Fibroblast of lung (primary cell): ENCODE data around the gene CCDC92B. TPM values are rescaled to one million over a fixed set of nuclear protein-coding genes. Genes with fewer than 3 reads are reported as not detected.

Experiments
- DNase-seq, 2 donors: peaks; one replicate each; pipeline versions ENCODE4 v3.0.0 to v3.0.0-alpha.2; 2010; ENCODE audit warnings: low read depth in 2 of 2
- H2AFZ ChIP-seq: 2 replicates; pipeline ENCODE4 v1.5.1; 2012; ENCODE audit warnings: low read length, control low read depth, inconsistent platforms
- H3K27ac ChIP-seq: 2 replicates; pipeline ENCODE4 v1.5.1; 2011; ENCODE audit warnings: low read length, control low read depth; ENCODE audit not compliant: insufficient read depth
- H3K27me3 ChIP-seq: 2 replicates; pipeline ENCODE4 v1.5.1; 2011; ENCODE audit warnings: mild to moderate bottlenecking, low read length; ENCODE audit not compliant: control insufficient read depth, insufficient read depth
- H3K36me3 ChIP-seq: 2 replicates; pipeline ENCODE4 v1.5.1; 2011; ENCODE audit warnings: low read length; ENCODE audit not compliant: control insufficient read depth, insufficient read depth
- H3K4me1 ChIP-seq: 2 replicates; pipeline ENCODE4 v1.5.1; 2011; ENCODE audit warnings: low read length; ENCODE audit not compliant: control insufficient read depth, insufficient read depth; ENCODE audit errors: extremely low read depth
- H3K4me2 ChIP-seq: 2 replicates; pipeline ENCODE4 v1.5.1; 2011; ENCODE audit warnings: low read length, control low read depth; ENCODE audit not compliant: insufficient read depth; ENCODE audit errors: extremely low read depth
- H3K4me3 ChIP-seq, 4 experiments: fragments of 200-600 bp in 1 of 4; sonication (generic) in 1 of 4; replicated peaks in 1 of 4; 2 replicates each; pipeline ENCODE4 v1.5.1; 2011 to 2016; ENCODE audit warnings: low read length in 4 of 4, low read depth in 3 of 4, mild to moderate bottlenecking in 3 of 4, control low read depth in 2 of 4, inconsistent platforms in 1 of 4, mixed read lengths in 1 of 4; ENCODE audit not compliant: insufficient read depth in 1 of 4; ENCODE audit errors: control extremely low read depth in 1 of 4
- H3K79me2 ChIP-seq: 2 replicates; pipeline ENCODE4 v1.5.1; 2012; ENCODE audit warnings: mild to moderate bottlenecking, low read length, inconsistent platforms; ENCODE audit not compliant: control insufficient read depth, insufficient read depth
- H3K9ac ChIP-seq: 2 replicates; pipeline ENCODE4 v1.5.1; 2011; ENCODE audit warnings: mild to moderate bottlenecking, low read length, control low read depth; ENCODE audit not compliant: insufficient read depth
- H3K9me3 ChIP-seq: 2 replicates; pipeline ENCODE4 v1.5.1; 2012; ENCODE audit warnings: low read depth, low read length; ENCODE audit not compliant: control insufficient read depth, insufficient read depth
- H4K20me1 ChIP-seq: 2 replicates; pipeline ENCODE4 v1.5.1; 2011; ENCODE audit warnings: low read length; ENCODE audit not compliant: control insufficient read depth, insufficient read depth; ENCODE audit errors: extremely low read depth
- EZH2 ChIP-seq: IDR thresholded peaks from 2 replicates; pipeline ENCODE4 v1.5.1; 2012; ENCODE audit warnings: low read length, control low read depth, mild to moderate bottlenecking; ENCODE audit errors: missing control alignments
- polyA plus RNA-seq, 2 donors: library from polyadenylated mRNA; depleted of rRNA in 1 of 2; stranded (reverse) in 1 of 2; unstranded in 1 of 2; fragments of >200 nt; gene quantifications; 2 replicates each; pipeline ENCODE4 v1.2.1, GENCODE V29; 2011 to 2012; ENCODE audit warnings: missing spikeins in 1 of 2
- total RNA-seq: library from RNA; depleted of rRNA; stranded (reverse); fragments of >200 nt; gene quantifications from 2 replicates; pipeline ENCODE4 v1.2.1, GENCODE V29; 2014
- TF ChIP-seq, protein P1 (sequence below), 2 donors: IDR thresholded peaks in 1 of 2; conservative IDR thresholded peaks in 1 of 2; 1 replicate in 1 of 2; 2 replicates in 1 of 2; pipeline ENCODE4 v1.5.1; 2011 to 2012; ENCODE audit warnings: low read length in 2 of 2, control low read depth in 1 of 2, inconsistent platforms in 1 of 2, low read depth in 1 of 2, mild to moderate bottlenecking in 1 of 2

CCDC92B gene
- total and polyA plus RNA-seq, 2 donors (not counting 1 experiment from before 2014, with no cell fraction given): not detected

GRCh38 chr17:2704031-2704889 is 45.2 kb downstream of the CCDC92B start:
- Histone ChIP-seq H3K4me3 (no peak overlapping the region), H3K27me3 (no peaks in the 10 kb centered on the region), H3K79me2 (peaks cover 53% of the 10 kb centered on the region), H3K4me2 (no peak overlapping the region), H3K36me3 (peaks cover 14% of the 10 kb centered on the region), H3K27ac (no peak overlapping the region), H2AFZ (no peak overlapping the region), H3K4me1 (peaks cover 12% of the 10 kb centered on the region), H4K20me1 (peaks cover 3% of the 10 kb centered on the region), H3K9me3 (no peaks in the 10 kb centered on the region), H3K9ac (no peak overlapping the region)
- TF ChIP-seq, protein P1, sequence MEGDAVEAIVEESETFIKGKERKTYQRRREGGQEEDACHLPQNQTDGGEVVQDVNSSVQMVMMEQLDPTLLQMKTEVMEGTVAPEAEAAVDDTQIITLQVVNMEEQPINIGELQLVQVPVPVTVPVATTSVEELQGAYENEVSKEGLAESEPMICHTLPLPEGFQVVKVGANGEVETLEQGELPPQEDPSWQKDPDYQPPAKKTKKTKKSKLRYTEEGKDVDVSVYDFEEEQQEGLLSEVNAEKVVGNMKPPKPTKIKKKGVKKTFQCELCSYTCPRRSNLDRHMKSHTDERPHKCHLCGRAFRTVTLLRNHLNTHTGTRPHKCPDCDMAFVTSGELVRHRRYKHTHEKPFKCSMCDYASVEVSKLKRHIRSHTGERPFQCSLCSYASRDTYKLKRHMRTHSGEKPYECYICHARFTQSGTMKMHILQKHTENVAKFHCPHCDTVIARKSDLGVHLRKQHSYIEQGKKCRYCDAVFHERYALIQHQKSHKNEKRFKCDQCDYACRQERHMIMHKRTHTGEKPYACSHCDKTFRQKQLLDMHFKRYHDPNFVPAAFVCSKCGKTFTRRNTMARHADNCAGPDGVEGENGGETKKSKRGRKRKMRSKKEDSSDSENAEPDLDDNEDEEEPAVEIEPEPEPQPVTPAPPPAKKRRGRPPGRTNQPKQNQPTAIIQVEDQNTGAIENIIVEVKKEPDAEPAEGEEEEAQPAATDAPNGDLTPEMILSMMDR (conservative IDR thresholded peaks at IDR 0.05 in 1 of 2, IDR thresholded peaks at IDR 0.05 in 1 of 2; ENCODE audit: low read depth in 1 of 2, low read length in 2 of 2): no peak
- no peak for TF ChIP-seq EZH2
- no peak for DNase-seq

- Histone ChIP-seq H3K9me3 (no peaks in the 10 kb centered on the region), H3K4me1 (peaks cover 12% of the 10 kb centered on the region), H3K79me2 (peaks cover 47% of the 10 kb centered on the region), H3K9ac (no peak overlapping the region), H3K4me3 (no peak overlapping the region), H3K27ac (no peak overlapping the region), H3K4me2 (no peak overlapping the region), H3K36me3 (peaks cover 16% of the 10 kb centered on the region), H2AFZ (no peak overlapping the region), H3K27me3 (no peaks in the 10 kb centered on the region), H4K20me1 (peaks cover 3% of the 10 kb centered on the region)
- DNase-seq: no peak
- TF ChIP-seq, protein P1 (conservative IDR thresholded peaks at IDR 0.05 in 1 of 2, IDR thresholded peaks at IDR 0.05 in 1 of 2; ENCODE audit: low read depth in 1 of 2, low read length in 2 of 2): no peak
Observed at GRCh38 chr17:2703606-2704005, 45.8 kb downstream of the CCDC92B start.

DNA sequence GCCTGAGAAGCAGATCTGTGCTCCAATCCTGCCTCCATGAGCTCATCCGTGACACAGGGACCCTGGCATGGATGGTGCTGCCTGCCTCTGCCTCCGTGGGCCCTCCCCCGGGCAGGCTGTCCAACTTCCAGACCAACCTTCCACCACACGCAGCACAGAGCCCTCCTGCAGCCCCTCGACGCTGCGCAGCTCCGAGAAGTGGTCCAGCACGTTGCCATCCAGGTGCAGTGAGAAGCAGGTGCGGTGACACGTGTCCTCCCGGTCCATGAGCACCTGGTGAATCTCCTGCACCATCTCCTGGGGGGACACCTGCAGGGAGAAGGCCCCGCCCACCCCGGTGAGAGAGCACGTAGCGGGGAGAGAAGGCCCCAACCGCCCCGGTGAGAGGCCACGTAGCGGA is 46.3 kb downstream of the CCDC92B start:
- TF ChIP-seq, protein P1 (conservative IDR thresholded peaks at IDR 0.05 in 1 of 2, IDR thresholded peaks at IDR 0.05 in 1 of 2; ENCODE audit: low read depth in 1 of 2, low read length in 2 of 2): no peak
- TF ChIP-seq EZH2: no peak
- Histone ChIP-seq H3K36me3 (peaks cover 19% of the 10 kb centered on the region), H3K79me2 (peaks cover 43% of the 10 kb centered on the region), H4K20me1 (peaks cover 3% of the 10 kb centered on the region), H3K4me2 (no peak overlapping the region), H3K9ac (no peak overlapping the region), H3K4me1 (peaks cover 12% of the 10 kb centered on the region), H3K27me3 (no peaks in the 10 kb centered on the region), H2AFZ (no peak overlapping the region), H3K9me3 (no peaks in the 10 kb centered on the region), H3K27ac (no peak overlapping the region), H3K4me3 (no peak overlapping the region)
- no peak for DNase-seq
